ENCODE data around the gene PCDHGA1.

PCDHGA1 gene

GRCh38 chr5:141522301-141522700, 192.0 kb downstream of the PCDHGA1 start:
- Mint-ChIP-seq H3K36me3 (no peaks in the 10 kb centered on the region), H3K9me3 (no peaks in the 10 kb centered on the region), H3K4me1 (peaks cover 52% of the 10 kb centered on the region), H3K4me3 (no peak overlapping the region), H3K27ac (peak overlapping the region; percentile 45)
- ATAC-seq (no peak), DNase-seq (ENCODE audit: low spot score in 2 of 2) (no peak)

GRCh38 chr5:141523991-141524390, 193.7 kb downstream of the PCDHGA1 start:
- Mint-ChIP-seq H3K9me3 (no peaks in the 10 kb centered on the region), H3K4me1 (peaks cover 43% of the 10 kb centered on the region), H3K36me3 (no peaks in the 10 kb centered on the region), H3K27ac (peak overlapping the region; percentile 27), H3K4me3 (no peak overlapping the region)
- no peak for ATAC-seq
- no peak for DNase-seq (ENCODE audit: low spot score in 2 of 2)

DNA sequence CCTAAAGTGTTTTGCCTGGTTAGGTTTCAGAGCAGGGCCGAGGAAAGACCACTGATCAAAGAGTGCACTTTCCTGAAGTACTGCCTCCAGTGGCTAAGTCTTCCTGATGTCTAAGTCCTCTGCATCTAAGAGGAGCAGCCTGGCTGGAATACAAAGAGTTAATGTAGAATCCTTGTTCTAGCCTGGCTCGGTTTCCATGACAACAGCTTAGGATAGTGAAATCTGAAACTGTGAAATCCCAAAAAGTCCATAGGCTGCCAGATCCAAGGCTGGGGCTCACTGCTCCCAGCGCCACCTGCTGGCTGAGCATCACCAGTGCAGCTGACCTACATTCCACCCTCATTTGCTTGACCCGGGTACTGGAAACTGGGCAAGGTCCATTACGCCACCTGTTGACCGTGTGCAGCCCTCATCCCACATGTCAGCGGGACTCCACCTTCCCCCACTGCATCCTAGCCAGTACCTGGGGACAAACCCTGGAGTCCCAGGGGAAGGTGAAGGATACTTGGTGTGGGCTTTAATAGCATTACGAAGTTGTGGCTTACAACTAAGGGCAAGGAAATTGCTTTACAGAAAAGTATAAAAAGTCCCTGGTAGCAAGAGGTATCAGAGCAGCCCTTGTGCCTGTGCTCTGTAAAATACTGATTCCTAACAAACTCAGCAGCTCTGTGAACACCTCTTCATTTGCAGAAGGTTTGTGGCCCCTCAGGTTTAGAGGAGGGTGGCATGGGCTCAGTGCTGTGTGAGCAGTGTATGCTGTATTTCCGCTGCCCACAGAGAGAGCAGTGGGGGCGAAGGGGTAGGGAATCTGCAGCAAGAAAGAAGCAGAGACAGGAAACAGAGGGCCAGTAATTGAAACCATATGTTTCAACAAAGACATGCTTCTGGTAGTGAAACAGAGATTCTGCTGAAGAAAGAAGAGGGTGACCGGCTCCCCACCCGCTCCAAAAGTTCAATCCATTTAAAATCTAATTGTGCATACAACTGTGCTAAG, 194.6 kb downstream of the PCDHGA1 start:
- DNase-seq (ENCODE audit: low spot score in 2 of 2) (peak in 1 of 2 donors; percentile 65), ATAC-seq (peak; percentile 67)
- H3K4me1 Mint-ChIP-seq = peaks cover 43% of the 10 kb centered on the region
- H3K36me3 Mint-ChIP-seq = no peaks in the 10 kb centered on the region
- no peak overlapping the region for H3K4me3 Mint-ChIP-seq
- H3K9me3 Mint-ChIP-seq = no peaks in the 10 kb centered on the region
- peak overlapping the region; percentile 27 for H3K27ac Mint-ChIP-seq

GRCh38 chr5:141525653-141526052, 195.3 kb downstream of the PCDHGA1 start:
- Mint-ChIP-seq H3K27ac (peak overlapping the region; percentile 27), H3K9me3 (no peaks in the 10 kb centered on the region), H3K36me3 (no peaks in the 10 kb centered on the region), H3K4me1 (peaks cover 40% of the 10 kb centered on the region), H3K4me3 (no peak overlapping the region)
- ATAC-seq (no peak), DNase-seq (ENCODE audit: low spot score in 2 of 2) (no peak)

GRCh38 chr5:141527426-141527825, 197.1 kb downstream of the PCDHGA1 start:
- Mint-ChIP-seq H3K36me3 (no peaks in the 10 kb centered on the region), H3K9me3 (no peaks in the 10 kb centered on the region), H3K4me3 (no peak overlapping the region), H3K27ac (no peak overlapping the region), H3K4me1 (peaks cover 22% of the 10 kb centered on the region)
- DNase-seq (ENCODE audit: low spot score in 2 of 2) (no peak), ATAC-seq (no peak)

DNA sequence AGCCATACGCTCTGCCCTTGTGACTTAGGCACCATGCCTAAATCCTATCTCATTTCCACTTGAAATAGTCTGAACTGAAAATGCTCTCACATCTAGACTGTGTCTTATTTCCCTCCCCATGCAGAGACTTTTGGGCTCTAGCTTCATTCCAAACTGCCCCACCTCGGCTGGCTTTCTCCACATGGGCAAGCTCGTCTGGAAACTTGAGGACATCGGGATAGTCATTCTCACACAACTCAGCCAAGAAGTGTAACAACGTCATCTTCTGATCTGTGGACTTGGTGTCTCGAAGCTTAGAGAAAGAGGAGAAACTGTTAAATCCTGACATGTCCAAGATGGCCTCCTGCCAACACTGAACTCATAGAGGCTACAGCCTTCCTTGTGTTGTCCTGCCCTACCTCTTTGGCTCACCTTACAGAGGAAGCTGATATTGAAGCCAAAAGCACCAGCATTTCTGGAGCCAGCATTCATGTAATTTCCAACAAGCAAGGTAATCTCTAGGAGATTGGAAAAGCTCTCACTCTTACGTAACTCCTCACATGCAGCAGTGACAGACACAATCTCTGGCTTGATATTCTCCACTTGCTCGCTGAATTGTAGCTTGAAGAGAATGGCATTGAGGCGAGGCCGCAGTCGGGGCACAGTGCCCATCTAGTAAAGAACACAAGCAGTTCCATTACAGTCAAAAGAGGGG, 198.1 kb downstream of the PCDHGA1 start:
- H3K4me1 Mint-ChIP-seq = peaks cover 22% of the 10 kb centered on the region
- no peak overlapping the region for H3K27ac Mint-ChIP-seq
- no peak for ATAC-seq
- H3K9me3 Mint-ChIP-seq = no peaks in the 10 kb centered on the region
- H3K4me3 Mint-ChIP-seq = no peak overlapping the region
- H3K36me3 Mint-ChIP-seq = no peaks in the 10 kb centered on the region
- DNase-seq (ENCODE audit: low spot score in 2 of 2) = no peak

DNA sequence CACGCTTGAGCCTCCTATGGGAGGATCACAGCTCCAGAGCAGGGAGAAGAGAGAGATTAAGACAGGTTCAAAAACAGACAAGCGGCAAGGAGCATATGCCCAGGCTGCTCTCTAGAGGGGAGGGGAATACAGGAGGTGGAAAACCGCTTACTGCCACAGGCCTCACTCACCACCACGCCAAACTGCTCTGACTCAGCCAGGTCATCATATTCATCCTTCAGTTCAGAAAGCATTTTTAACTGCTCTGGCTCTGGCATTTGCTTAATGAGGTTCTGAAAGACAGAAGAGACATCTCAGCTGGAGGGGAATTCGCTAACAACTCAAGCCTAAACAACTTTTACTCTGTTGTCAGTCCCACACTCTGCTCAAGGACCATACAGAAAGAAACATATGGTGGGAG, 198.7 kb downstream of the PCDHGA1 start:
- no peak overlapping the region for H3K27ac Mint-ChIP-seq
- peaks cover 22% of the 10 kb centered on the region for H3K4me1 Mint-ChIP-seq
- ATAC-seq (peak; percentile 52), DNase-seq (ENCODE audit: low spot score in 2 of 2) (no peak)
- no peaks in the 10 kb centered on the region for H3K36me3 Mint-ChIP-seq
- H3K9me3 Mint-ChIP-seq = no peaks in the 10 kb centered on the region
- H3K4me3 Mint-ChIP-seq = no peak overlapping the region

DNA sequence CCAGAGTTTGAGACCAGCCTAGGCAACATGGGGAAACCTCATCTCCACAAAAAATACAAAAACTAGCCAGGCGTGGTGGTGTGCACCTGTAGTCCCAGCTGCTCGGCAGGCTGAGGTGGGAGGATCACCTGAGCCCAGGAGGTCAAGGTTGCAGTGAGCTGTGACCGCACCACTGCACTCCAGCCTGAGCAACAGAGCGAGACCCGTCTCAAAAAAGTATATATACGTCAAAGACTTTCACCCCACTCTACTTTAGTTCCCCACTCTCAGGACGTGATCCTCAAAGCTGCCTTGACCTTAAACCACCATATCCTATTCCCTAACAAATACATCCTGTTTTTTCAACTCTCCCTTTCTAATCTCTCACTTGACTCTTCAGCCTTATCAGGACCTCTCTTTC, 199.6 kb downstream of the PCDHGA1 start:
- H3K36me3 Mint-ChIP-seq = no peaks in the 10 kb centered on the region
- H3K27ac Mint-ChIP-seq = no peak overlapping the region
- ATAC-seq (no peak), DNase-seq (ENCODE audit: low spot score in 2 of 2) (no peak)
- no peaks in the 10 kb centered on the region for H3K9me3 Mint-ChIP-seq
- H3K4me1 Mint-ChIP-seq = peaks cover 13% of the 10 kb centered on the region
- no peak overlapping the region for H3K4me3 Mint-ChIP-seq

DNA sequence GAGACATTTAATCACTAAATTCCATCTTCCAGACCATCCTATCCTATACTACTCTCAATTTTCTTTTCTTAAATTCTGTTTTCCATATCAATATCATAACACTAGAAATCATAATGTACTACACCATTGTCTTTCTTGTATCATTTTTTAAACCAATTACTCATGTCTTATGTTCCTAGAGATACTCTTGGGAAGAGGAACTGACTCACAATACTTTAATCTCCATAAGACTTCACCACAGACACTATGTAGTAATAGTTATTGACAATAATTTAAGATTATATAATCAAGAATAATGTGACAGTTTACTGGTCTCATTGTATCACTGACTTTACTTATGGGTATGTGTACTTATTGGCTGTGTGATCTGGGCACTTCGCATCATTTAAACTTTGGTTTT, 202.4 kb downstream of the PCDHGA1 start:
- Mint-ChIP-seq H3K27ac (no peak overlapping the region), H3K9me3 (no peaks in the 10 kb centered on the region), H3K4me1 (no peaks in the 10 kb centered on the region), H3K36me3 (no peaks in the 10 kb centered on the region), H3K4me3 (no peak overlapping the region)
- DNase-seq (ENCODE audit: low spot score in 2 of 2) (no peak), ATAC-seq (no peak)

DNA sequence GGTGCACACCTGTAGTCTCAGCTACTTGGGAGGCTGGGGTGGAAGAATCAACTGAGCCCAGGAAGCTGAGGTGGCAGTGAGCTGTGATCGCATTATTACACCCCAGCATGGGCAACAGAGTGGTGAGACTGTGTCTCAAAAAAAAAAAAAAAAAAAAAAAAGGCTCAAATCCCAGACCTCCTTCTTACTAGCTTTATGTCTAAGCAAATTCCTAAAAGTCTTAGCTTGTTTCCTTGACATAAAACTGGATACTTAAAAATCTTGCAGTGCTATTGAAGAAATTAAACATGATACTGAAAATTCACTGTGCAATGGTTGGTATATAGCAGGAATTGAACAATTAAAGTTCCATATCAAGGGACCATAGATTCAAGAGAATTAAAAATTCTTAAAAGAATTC, 203.6 kb downstream of the PCDHGA1 start:
- Mint-ChIP-seq H3K4me3 (no peak overlapping the region), H3K36me3 (no peaks in the 10 kb centered on the region), H3K27ac (peak overlapping the region; percentile 83), H3K9me3 (no peaks in the 10 kb centered on the region), H3K4me1 (no peaks in the 10 kb centered on the region)
- DNase-seq (ENCODE audit: low spot score in 2 of 2) = no peak
- ATAC-seq = no peak

DNA sequence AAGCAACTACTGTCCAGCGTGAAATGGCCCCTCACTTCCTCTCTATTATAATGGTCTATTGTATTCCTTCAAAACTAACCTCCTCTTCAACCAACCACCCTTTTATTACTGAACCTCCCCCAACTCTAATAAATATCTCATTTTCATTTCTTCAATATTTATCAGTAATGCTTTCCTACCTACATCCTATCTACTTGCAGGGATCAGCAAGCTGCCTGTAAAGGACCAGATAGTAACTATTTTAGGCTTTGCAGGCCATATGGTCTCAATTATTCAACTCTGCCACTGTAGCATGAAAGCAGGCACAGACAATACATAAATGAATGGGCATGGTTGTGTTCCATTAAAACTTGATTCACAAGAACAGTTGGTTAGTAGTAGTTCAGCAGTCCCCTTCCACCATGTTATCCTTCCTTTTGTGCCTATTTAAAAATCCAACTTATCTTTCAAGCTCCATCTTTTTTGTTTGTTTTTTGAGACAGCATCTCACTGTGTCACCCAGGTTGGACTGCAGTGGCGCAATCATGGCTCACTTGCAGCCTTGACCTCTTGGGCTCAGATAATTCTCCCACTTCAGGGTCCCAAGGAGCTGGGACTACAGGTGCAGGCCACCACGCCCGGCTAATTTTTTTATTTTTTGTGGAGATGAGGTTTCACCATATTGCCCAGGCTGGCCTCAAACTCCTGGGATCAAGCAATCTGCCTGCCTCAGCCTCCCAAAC, 204.3 kb downstream of the PCDHGA1 start:
- H3K4me1 Mint-ChIP-seq = peaks cover 2% of the 10 kb centered on the region
- H3K4me3 Mint-ChIP-seq = no peak overlapping the region
- H3K27ac Mint-ChIP-seq = peak overlapping the region; percentile 83
- DNase-seq (ENCODE audit: low spot score in 2 of 2) (peak in 1 of 2 donors; percentile 23), ATAC-seq (no peak)
- H3K9me3 Mint-ChIP-seq = no peaks in the 10 kb centered on the region
- H3K36me3 Mint-ChIP-seq = no peaks in the 10 kb centered on the region

DNA sequence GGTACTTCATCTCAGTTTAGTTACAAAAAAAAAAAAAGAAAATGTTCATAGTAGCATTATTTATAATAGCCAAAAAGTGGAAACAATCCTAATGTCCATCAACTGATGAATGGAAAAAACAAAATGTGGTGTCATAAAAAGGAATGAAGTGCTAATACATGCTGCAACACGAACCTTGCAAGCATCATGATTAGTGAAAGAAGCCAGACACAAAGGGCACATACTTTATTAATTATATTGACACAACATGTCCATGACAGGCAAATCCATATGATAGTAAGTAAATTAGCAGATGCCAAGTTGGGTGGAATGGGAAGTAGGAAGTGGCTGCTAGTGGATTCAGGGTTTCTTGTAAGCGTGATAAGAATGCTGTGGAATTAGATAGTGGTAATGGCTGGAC, 212.7 kb downstream of the PCDHGA1 start:
- no peak for ATAC-seq
- H3K4me3 Mint-ChIP-seq = no peak overlapping the region
- H3K27ac Mint-ChIP-seq = no peak overlapping the region
- no peak for DNase-seq (ENCODE audit: low spot score in 2 of 2)
- H3K36me3 Mint-ChIP-seq = peaks cover 31% of the 10 kb centered on the region
- H3K4me1 Mint-ChIP-seq = peaks cover 6% of the 10 kb centered on the region
- peaks cover 6% of the 10 kb centered on the region for H3K9me3 Mint-ChIP-seq

- ATAC-seq (no peak), DNase-seq (ENCODE audit: low spot score in 2 of 2) (no peak)
- Mint-ChIP-seq H3K4me1 (peaks cover 15% of the 10 kb centered on the region), H3K9me3 (peaks cover 6% of the 10 kb centered on the region), H3K36me3 (peaks cover 63% of the 10 kb centered on the region), H3K27ac (no peak overlapping the region), H3K4me3 (no peak overlapping the region)
Measured at GRCh38 chr5:141547488-141547887, 217.2 kb downstream of the PCDHGA1 start.

DNA sequence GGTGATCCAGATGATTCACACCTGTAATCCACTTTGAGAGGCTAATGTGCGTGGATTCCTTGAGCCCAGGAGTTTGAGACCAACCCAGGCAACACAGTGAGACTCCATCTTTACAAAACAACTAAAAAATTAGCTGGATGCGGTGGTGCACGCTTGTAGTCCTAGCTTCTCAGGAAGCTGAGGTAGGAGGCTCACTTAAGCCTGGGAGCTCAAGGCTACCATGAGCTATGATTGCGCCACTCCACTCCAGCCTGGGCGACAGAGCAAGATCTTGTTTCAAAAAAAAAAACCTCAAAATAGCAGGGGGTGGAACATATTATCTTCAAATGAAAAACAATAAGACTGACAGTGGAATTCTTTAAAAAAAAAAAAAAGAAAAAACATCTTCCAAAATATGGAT, 217.6 kb downstream of the PCDHGA1 start:
- Mint-ChIP-seq H3K9me3 (peaks cover 6% of the 10 kb centered on the region), H3K36me3 (peaks cover 67% of the 10 kb centered on the region), H3K27ac (no peak overlapping the region), H3K4me1 (peaks cover 15% of the 10 kb centered on the region), H3K4me3 (no peak overlapping the region)
- DNase-seq (ENCODE audit: low spot score in 2 of 2) (no peak), ATAC-seq (no peak)

GRCh38 chr5:141557681-141558136, 227.4 kb downstream of the PCDHGA1 start:
- DNase-seq (ENCODE audit: low spot score in 2 of 2) (peak; percentile 65 to 82), ATAC-seq (peak; percentile 78)
- peaks cover 30% of the 10 kb centered on the region for H3K4me1 Mint-ChIP-seq
- H3K9me3 Mint-ChIP-seq = no peaks in the 10 kb centered on the region
- H3K27ac Mint-ChIP-seq = peak overlapping the region; percentile 84
- H3K36me3 Mint-ChIP-seq = peaks cover 100% of the 10 kb centered on the region
- no peak overlapping the region for H3K4me3 Mint-ChIP-seq
